GM19099 (cell line): ENCODE data around the gene TPD52L1.

Experiments used
- POLR2A ChIP-seq: IDR thresholded peaks from 3 replicates; pipeline ENCODE4 v1.6.1; 2011; ENCODE audit warnings: low read depth; ENCODE audit not compliant: insufficient read length; ENCODE audit errors: extremely low read depth

The TPD52L1 gene

DNA sequence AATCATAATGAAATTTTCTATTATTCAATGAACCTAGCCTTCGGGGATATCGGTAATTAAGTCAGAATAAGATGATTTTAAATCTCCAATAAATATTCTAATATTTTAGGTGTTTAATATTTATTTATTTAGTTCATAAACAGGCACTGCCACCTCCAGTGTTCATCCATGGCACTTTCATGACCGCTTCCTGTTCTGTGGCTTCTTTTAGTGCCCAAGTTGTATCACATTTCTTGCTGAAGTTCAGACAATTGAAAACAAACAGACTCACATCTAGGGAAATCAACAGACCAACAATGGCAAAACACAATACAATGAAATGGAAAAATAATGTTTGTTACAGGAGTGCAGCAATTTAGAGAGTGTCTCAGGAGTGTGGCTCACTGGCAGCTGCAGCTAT is 122.2 kb downstream of the TPD52L1 start:
- no peak for TF ChIP-seq POLR2A

GRCh38 chr6:125277838-125278237 is 124.3 kb downstream of the TPD52L1 start:
- no peak for TF ChIP-seq POLR2A

- TF ChIP-seq POLR2A: no peak
Measured at GRCh38 chr6:125279961-125280360, 126.4 kb downstream of the TPD52L1 start.

- no peak for TF ChIP-seq POLR2A
Measured at GRCh38 chr6:125285353-125285752, 131.8 kb downstream of the TPD52L1 start.

DNA sequence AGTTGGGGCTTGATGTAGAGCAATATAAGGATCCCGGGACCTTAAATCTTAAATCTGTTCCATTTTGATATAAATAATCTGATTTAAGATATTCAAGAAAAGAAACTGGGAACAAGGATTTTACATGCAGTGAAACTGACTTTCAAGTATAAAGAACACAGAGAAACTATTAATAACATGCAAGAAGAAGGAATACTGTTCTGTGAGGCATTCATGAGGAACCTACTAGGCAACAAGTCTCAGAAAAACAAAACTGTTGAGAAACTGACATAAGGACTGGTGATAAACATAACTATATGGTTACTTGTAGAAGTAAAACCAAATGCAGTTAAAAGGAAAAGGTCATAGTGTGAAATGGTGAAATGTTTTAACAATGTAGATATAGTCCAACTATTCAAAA is 132.4 kb downstream of the TPD52L1 start:
- TF ChIP-seq POLR2A: no peak

DNA sequence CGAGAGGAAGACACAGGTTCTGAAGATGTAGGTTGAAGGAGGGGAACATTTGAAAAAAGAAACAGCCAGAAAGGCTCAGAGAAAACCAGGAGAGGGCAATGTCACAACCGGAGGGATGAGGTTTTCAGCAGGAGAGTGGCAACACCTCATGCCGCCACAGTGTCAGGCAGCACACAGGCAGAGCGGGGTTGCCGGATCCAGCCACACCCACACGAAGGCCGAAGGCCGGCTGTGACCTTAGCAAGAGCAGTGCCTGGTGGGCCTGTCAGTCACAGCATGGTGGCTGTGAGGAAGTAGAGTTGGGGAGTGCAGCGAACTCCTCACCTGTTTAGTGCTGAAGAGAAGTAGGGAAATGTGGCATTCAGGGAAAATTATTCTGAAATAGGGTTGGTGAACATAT is 134.1 kb downstream of the TPD52L1 start:
- no peak for TF ChIP-seq POLR2A

DNA sequence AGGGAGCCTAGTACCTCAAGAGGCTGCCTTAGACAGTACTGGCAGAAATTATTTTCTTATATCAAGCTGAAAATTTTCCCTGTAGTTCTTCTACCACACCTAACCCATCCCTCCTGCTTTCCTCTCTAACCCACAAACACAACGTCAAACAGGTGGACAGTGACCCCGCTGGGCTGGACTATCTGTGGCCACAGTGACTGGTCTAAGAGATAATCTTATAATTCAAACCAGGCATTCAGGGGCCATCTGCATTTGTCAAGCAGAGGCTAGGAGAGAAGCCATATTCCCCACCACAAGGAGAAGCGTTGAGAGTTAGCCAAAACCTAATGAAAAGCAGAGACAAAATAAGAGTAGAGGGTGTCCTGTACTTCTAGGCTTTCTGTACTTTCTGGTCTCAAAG is 140.0 kb downstream of the TPD52L1 start:
- TF ChIP-seq POLR2A: no peak

DNA sequence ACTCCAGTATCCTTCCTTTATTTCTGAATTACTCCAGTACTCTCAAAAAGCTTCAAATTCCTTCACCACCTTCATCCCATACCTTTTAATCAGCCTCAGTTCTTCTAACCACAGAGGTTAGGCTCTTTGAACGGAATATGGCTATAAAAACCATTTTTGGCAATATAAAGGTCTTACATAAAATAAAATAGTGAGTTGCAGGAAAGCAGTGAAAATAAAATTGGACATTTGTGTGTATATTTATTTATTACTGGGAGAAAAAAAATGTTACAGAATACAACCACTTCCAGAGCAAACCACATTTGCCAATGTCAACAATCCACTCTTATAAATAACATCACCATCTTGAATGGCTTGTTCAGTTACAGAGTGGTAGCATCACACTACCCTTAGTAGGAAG is 140.5 kb downstream of the TPD52L1 start:
- no peak for TF ChIP-seq POLR2A

GRCh38 chr6:125294925-125295324 is 141.4 kb downstream of the TPD52L1 start:
- TF ChIP-seq POLR2A: no peak

DNA sequence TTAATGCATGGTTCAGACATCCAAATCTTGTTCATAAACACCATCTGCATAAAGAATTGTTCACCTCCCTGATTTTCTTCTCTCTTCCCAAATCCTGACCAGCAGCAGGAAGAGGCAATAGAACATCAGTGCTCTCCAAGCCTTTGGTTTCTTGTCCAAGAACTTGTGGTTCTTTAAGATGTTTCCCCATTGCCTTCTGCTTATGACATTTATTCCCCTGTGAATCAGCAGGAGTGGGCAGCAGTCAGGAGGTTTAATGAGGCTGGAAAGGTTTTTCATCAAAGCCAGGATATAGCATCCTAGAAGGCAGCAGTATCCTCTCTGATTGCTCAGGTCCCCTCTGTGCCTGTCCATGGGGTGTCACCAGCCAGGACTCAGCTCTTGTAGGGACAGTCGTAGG is 142.9 kb downstream of the TPD52L1 start:
- TF ChIP-seq POLR2A: no peak

DNA sequence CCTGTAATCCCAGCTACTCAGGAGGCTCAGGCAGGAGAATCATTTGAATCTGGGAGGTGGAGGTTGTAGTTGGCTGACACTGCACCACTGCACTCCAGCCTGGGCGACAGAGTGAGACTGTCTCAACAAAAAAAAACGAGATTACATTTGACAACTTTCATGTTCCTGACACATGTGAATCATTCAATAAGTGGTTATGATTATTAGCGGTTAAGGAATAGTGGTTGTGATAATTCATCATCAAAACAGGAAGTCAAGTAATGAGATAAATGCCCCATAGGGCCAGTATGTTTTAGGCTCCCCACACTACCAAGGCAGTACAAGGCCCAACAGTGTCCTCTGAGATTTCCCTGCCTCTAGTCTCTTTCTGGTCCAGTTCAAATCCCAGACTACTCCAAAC is 145.7 kb downstream of the TPD52L1 start:
- no peak for TF ChIP-seq POLR2A

DNA sequence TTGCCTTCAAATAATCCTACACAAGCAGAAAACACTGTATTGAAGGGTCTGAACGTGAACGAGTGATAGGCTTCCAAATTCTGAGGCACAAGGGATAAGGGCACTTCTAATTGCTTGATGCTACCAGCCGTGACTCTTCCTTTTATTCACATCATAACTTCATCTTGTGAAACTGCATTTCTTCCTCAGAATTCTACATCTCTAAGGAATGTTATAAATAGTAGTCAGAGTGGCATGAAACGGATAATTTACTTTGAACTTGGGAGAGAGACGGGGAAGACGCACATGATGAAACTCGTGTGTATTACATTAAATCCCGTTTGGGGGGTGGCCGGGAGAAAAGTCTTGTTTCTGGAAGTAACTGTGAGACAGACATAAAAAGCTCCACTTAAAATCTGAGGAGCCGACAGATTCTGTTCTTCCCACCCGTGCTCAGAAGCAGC is 147.4 kb downstream of the TPD52L1 start:
- no peak for TF ChIP-seq POLR2A

DNA sequence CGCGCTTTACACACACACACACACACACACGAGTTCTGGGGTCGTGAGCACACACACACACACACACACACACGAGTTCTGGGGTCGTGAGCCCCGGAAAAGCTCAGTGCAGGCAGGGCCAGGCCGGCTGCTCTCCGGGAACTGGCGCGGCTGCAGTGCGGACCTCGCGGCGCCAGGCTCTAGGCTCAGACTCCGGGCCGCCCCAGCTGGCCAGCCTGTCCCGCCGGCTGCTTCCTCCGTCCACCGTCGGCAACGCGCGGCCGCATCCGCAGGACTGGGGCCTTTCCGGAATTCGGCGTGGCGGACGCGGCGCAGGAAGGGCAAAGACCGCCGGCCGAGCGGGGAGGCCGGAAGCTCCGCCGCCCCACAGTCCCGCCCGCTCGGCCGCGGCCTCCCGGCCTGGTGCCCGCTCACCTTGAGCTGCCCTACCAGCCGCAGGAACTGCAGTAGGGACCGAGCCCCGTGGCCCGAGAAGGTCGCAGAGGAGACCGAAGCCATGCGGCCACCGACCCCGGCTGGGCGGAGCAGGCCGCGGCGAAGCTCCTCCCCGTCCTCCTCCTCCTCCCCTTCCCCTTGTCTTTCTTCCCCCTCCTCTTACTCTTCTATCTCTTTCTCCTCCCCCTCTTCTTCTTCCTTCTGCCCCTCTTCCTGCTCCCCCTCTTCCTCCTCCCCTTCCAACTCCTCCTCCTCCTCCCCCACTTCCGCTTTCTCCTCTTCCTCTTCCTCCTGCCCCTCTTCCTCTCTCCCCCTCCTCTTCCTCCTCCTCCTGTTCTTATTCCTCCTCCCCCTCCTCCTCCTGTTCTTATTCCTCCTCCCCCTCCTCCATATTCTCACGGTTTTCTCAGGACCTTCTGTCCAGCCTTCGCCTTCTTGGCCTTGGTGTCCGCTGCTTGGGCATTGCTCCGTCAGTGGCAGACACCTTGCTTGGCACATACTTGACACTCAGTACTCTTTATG is 148.1 kb downstream of the TPD52L1 start, which contains the start of gene HDDC2:
Gene HDDC2, minus strand, starts transcription at position 533 of the 957 bp plus-strand sequence. Its CDS starts 35 bp downstream, at position 498.
- TF ChIP-seq POLR2A: peak; percentile 76

DNA sequence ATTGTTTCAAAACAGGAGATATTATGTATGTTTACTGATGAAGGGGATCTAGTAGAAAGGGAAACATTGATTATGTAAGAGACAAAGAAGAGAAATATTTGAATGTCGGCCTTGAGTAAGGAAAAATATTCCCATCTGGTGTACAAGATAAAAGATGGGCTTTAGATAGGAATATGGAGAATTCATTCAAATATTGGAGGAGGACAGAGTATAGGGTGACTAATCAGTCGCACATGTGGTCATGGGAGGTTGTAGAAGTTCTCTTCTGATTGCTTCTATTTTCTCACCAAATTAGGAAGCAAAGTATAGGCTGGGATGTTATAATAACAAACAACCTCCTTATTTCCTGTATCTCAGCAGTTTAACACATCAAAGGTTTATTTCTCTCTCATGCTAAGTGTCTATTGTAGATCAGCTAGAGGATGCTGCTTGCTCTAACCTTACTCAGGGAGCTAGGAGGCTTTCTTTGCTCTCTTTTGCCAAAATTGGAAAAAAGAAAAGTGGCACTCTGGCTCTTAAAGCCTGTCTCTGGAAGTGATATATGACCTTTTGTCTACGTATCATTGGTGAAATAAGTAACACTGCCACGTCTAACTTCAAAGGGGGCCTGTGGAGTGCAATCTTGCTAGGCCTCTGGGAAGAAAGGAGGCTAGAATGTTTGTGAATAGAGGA is 149.4 kb downstream of the TPD52L1 start:
- no peak for TF ChIP-seq POLR2A

- no peak for TF ChIP-seq POLR2A
Measured at GRCh38 chr6:125303512-125303854, 149.9 kb downstream of the TPD52L1 start.
